HEK293T (cell line): ENCODE data around the gene STAB2.

ENCODE experiments used
- ELF4 ChIP-seq: fragments of 450-650 bp; IDR thresholded peaks from 2 replicates; pipeline ENCODE4 v1.6.1; 2017; ENCODE audit warnings: antibody characterized with exemption
- FOXA1 ChIP-seq: fragments of 450-650 bp; IDR thresholded peaks from 2 replicates; pipeline ENCODE4 v1.6.1; 2016; ENCODE audit warnings: mild to moderate bottlenecking
- LEF1 ChIP-seq: fragments of 450-650 bp; IDR thresholded peaks from 2 replicates; pipeline ENCODE4 v1.6.1; 2017; ENCODE audit warnings: mild to moderate bottlenecking, borderline replicate concordance
- SUZ12 ChIP-seq: fragments of 450-650 bp; IDR thresholded peaks from 2 replicates; pipeline ENCODE4 v1.6.1; 2016; ENCODE audit warnings: mild to moderate bottlenecking

DNA sequence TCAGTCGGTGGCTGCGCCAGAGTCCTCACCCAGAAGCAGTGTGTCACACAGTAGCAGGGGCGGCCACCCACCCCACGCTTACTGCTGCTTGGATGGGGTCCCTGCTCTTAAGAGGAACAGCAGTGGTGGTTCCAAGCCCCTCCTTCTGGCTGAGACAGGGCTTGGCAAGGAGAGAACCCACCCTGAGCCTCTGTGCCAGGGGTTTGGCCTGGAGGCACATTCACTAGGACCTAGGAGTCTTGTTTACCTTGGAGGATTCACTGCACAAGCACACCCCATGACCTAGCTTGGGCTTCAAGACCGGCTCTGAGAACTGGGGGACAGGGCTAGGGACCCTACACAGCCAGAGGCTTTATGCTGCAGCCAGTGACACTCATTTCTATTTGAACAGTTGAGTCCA is 175.4 kb downstream of the STAB2 start:
- TF ChIP-seq FOXA1, result no peak
- no peak for TF ChIP-seq LEF1
- TF ChIP-seq SUZ12, result no peak
- no peak for TF ChIP-seq ELF4
